Fibroblast of lung (primary cell): ENCODE data around the gene CUTA. TPM values are rescaled to one million over a fixed set of nuclear protein-coding genes. Genes with fewer than 3 reads are reported as not detected.

Experiments
- DNase-seq, 2 donors: peaks; one replicate each; pipeline versions ENCODE4 v3.0.0 to v3.0.0-alpha.2; 2010; ENCODE audit warnings: low read depth in 2 of 2
- H2AFZ ChIP-seq: 2 replicates; pipeline ENCODE4 v1.5.1; 2012; ENCODE audit warnings: low read length, control low read depth, inconsistent platforms
- H3K27ac ChIP-seq: 2 replicates; pipeline ENCODE4 v1.5.1; 2011; ENCODE audit warnings: low read length, control low read depth; ENCODE audit not compliant: insufficient read depth
- H3K27me3 ChIP-seq: 2 replicates; pipeline ENCODE4 v1.5.1; 2011; ENCODE audit warnings: mild to moderate bottlenecking, low read length; ENCODE audit not compliant: control insufficient read depth, insufficient read depth
- H3K36me3 ChIP-seq: 2 replicates; pipeline ENCODE4 v1.5.1; 2011; ENCODE audit warnings: low read length; ENCODE audit not compliant: control insufficient read depth, insufficient read depth
- H3K4me1 ChIP-seq: 2 replicates; pipeline ENCODE4 v1.5.1; 2011; ENCODE audit warnings: low read length; ENCODE audit not compliant: control insufficient read depth, insufficient read depth; ENCODE audit errors: extremely low read depth
- H3K4me2 ChIP-seq: 2 replicates; pipeline ENCODE4 v1.5.1; 2011; ENCODE audit warnings: low read length, control low read depth; ENCODE audit not compliant: insufficient read depth; ENCODE audit errors: extremely low read depth
- H3K4me3 ChIP-seq, 4 experiments: fragments of 200-600 bp in 1 of 4; sonication (generic) in 1 of 4; replicated peaks in 1 of 4; 2 replicates each; pipeline ENCODE4 v1.5.1; 2011 to 2016; ENCODE audit warnings: low read length in 4 of 4, low read depth in 3 of 4, mild to moderate bottlenecking in 3 of 4, control low read depth in 2 of 4, inconsistent platforms in 1 of 4, mixed read lengths in 1 of 4; ENCODE audit not compliant: insufficient read depth in 1 of 4; ENCODE audit errors: control extremely low read depth in 1 of 4
- H3K79me2 ChIP-seq: 2 replicates; pipeline ENCODE4 v1.5.1; 2012; ENCODE audit warnings: mild to moderate bottlenecking, low read length, inconsistent platforms; ENCODE audit not compliant: control insufficient read depth, insufficient read depth
- H3K9ac ChIP-seq: 2 replicates; pipeline ENCODE4 v1.5.1; 2011; ENCODE audit warnings: mild to moderate bottlenecking, low read length, control low read depth; ENCODE audit not compliant: insufficient read depth
- H3K9me3 ChIP-seq: 2 replicates; pipeline ENCODE4 v1.5.1; 2012; ENCODE audit warnings: low read depth, low read length; ENCODE audit not compliant: control insufficient read depth, insufficient read depth
- H4K20me1 ChIP-seq: 2 replicates; pipeline ENCODE4 v1.5.1; 2011; ENCODE audit warnings: low read length; ENCODE audit not compliant: control insufficient read depth, insufficient read depth; ENCODE audit errors: extremely low read depth
- EZH2 ChIP-seq: IDR thresholded peaks from 2 replicates; pipeline ENCODE4 v1.5.1; 2012; ENCODE audit warnings: low read length, control low read depth, mild to moderate bottlenecking; ENCODE audit errors: missing control alignments
- polyA plus RNA-seq, 2 donors: library from polyadenylated mRNA; depleted of rRNA in 1 of 2; stranded (reverse) in 1 of 2; unstranded in 1 of 2; fragments of >200 nt; gene quantifications; 2 replicates each; pipeline ENCODE4 v1.2.1, GENCODE V29; 2011 to 2012; ENCODE audit warnings: missing spikeins in 1 of 2
- total RNA-seq: library from RNA; depleted of rRNA; stranded (reverse); fragments of >200 nt; gene quantifications from 2 replicates; pipeline ENCODE4 v1.2.1, GENCODE V29; 2014
- TF ChIP-seq, protein P1 (sequence below), 2 donors: IDR thresholded peaks in 1 of 2; conservative IDR thresholded peaks in 1 of 2; 1 replicate in 1 of 2; 2 replicates in 1 of 2; pipeline ENCODE4 v1.5.1; 2011 to 2012; ENCODE audit warnings: low read length in 2 of 2, control low read depth in 1 of 2, inconsistent platforms in 1 of 2, low read depth in 1 of 2, mild to moderate bottlenecking in 1 of 2

The CUTA gene
- total and polyA plus RNA-seq, 2 donors (not counting 1 experiment from before 2014, with no cell fraction given), result 127 to 264 TPM

DNA sequence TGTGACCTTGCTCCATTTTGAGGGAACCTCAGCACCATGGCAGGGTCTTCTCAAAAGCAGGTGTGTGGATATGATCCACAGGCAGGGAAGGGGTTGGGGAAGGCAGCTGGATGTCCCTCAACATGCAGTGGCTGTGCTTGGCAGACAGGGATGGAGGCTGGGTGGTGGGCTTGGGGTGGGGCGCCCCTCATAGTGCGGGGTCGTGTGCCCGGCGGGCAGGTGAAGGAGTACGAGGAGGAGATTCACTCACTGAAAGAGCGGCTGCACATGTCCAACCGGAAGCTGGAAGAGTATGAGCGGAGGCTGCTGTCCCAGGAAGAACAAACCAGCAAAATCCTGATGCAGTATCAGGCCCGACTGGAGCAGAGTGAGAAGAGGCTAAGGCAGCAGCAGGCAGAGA, 28.4 kb upstream of the CUTA start:
- H3K4me2 ChIP-seq, result no peak overlapping the region
- H3K27ac ChIP-seq, result no peak overlapping the region
- no peak overlapping the region for H2AFZ ChIP-seq
- TF ChIP-seq, protein P1, sequence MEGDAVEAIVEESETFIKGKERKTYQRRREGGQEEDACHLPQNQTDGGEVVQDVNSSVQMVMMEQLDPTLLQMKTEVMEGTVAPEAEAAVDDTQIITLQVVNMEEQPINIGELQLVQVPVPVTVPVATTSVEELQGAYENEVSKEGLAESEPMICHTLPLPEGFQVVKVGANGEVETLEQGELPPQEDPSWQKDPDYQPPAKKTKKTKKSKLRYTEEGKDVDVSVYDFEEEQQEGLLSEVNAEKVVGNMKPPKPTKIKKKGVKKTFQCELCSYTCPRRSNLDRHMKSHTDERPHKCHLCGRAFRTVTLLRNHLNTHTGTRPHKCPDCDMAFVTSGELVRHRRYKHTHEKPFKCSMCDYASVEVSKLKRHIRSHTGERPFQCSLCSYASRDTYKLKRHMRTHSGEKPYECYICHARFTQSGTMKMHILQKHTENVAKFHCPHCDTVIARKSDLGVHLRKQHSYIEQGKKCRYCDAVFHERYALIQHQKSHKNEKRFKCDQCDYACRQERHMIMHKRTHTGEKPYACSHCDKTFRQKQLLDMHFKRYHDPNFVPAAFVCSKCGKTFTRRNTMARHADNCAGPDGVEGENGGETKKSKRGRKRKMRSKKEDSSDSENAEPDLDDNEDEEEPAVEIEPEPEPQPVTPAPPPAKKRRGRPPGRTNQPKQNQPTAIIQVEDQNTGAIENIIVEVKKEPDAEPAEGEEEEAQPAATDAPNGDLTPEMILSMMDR (conservative IDR thresholded peaks at IDR 0.05 in 1 of 2, IDR thresholded peaks at IDR 0.05 in 1 of 2; ENCODE audit: low read depth in 1 of 2, low read length in 2 of 2), result no peak
- TF ChIP-seq EZH2, result no peak
- no peak overlapping the region for H3K9ac ChIP-seq
- H3K9me3 ChIP-seq, result no peaks in the 10 kb centered on the region
- peaks cover 20% of the 10 kb centered on the region for H3K36me3 ChIP-seq
- DNase-seq, result no peak
- no peaks in the 10 kb centered on the region for H3K4me1 ChIP-seq
- H3K79me2 ChIP-seq, result no peaks in the 10 kb centered on the region
- no peaks in the 10 kb centered on the region for H3K27me3 ChIP-seq
- no peaks in the 10 kb centered on the region for H4K20me1 ChIP-seq
- H3K4me3 ChIP-seq, result no peak overlapping the region

DNA sequence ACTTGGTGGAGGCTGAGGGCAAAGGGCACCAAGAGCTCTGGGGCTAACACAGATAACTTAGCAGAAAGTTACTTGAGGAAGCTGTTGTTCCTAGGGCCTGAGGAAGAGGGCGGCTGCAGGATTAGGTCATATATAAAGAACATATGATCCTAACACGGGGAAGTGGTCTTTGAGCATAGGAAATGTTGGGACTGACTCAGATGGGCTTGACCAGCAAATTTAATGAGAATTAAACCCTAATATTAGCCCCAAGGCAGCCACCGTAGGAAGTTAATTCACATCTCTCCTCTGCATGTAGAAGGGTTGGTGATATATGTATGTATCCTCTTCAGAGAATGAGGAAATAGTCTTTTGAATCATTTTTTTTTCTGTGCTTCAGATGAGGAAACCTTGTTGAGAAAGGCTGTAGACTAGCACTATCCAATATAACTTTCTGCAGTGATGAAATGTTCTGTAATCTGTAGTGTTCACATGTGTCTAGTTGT, 27.3 kb upstream of the CUTA start:
- no peaks in the 10 kb centered on the region for H3K79me2 ChIP-seq
- no peak overlapping the region for H3K4me3 ChIP-seq
- no peaks in the 10 kb centered on the region for H4K20me1 ChIP-seq
- H3K4me1 ChIP-seq, result no peaks in the 10 kb centered on the region
- H3K9me3 ChIP-seq, result no peaks in the 10 kb centered on the region
- H2AFZ ChIP-seq, result no peak overlapping the region
- no peak for TF ChIP-seq EZH2
- TF ChIP-seq, protein P1 (conservative IDR thresholded peaks at IDR 0.05 in 1 of 2, IDR thresholded peaks at IDR 0.05 in 1 of 2; ENCODE audit: low read depth in 1 of 2, low read length in 2 of 2), result no peak
- no peaks in the 10 kb centered on the region for H3K27me3 ChIP-seq
- H3K27ac ChIP-seq, result no peak overlapping the region
- no peak for DNase-seq
- H3K36me3 ChIP-seq, result peaks cover 25% of the 10 kb centered on the region
- H3K9ac ChIP-seq, result no peak overlapping the region
- no peak overlapping the region for H3K4me2 ChIP-seq

DNA sequence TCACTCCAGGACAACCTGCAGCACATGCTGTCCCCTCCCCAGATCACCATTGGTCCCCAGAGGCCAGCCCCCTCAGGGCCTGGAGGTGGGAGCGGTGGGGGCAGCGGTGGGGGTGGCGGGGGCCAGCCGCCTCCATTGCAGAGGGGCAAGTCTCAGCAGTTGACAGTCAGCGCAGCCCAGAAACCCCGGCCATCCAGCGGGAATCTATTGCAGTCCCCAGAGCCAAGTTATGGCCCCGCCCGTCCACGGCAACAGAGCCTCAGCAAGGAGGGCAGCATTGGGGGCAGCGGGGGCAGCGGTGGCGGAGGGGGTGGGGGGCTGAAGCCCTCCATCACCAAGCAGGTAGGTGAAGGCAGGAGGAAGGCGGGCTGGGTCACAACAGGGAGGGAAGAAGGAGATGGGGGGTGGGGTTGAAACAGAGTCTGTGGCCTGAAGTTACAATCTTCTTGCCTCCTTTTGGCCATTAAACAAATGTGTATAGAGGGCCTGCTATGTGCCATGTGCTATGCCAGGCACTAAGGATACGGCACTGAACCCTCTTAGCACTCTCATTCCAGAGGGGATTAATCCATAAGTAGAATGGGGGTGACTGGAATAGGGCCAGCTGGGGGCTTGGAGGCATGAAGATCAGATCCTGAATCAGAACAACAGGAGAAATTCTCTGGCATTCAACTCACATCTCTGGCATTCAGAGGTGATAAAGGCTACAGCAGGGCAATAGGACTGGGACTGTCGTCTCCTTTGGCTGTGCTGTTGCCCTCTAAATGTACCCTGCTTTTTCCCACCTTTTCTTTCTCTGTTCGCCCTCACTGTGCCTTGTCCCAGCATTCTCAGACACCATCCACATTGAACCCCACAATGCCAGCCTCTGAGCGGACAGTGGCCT, 26.0 kb upstream of the CUTA start:
- TF ChIP-seq, protein P1 (conservative IDR thresholded peaks at IDR 0.05 in 1 of 2, IDR thresholded peaks at IDR 0.05 in 1 of 2; ENCODE audit: low read depth in 1 of 2, low read length in 2 of 2), result no peak
- TF ChIP-seq EZH2, result no peak
- H3K4me2 ChIP-seq, result no peak overlapping the region
- H3K4me1 ChIP-seq, result no peaks in the 10 kb centered on the region
- H3K9ac ChIP-seq, result no peak overlapping the region
- DNase-seq, result no peak
- no peaks in the 10 kb centered on the region for H3K79me2 ChIP-seq
- H3K36me3 ChIP-seq, result peaks cover 22% of the 10 kb centered on the region
- H4K20me1 ChIP-seq, result no peaks in the 10 kb centered on the region
- H3K27me3 ChIP-seq, result no peaks in the 10 kb centered on the region
- no peaks in the 10 kb centered on the region for H3K9me3 ChIP-seq
- H3K27ac ChIP-seq, result no peak overlapping the region
- H3K4me3 ChIP-seq, result no peak overlapping the region
- no peak overlapping the region for H2AFZ ChIP-seq
